HepG2 (cell line): ENCODE results near the gene SLC6A8. TPM values are rescaled to one million over a fixed set of nuclear protein-coding genes. Genes with fewer than 3 reads are reported as not detected.

Source experiments
- ARID4A ChIP-seq: sonication (generic); formaldehyde crosslinking; IDR thresholded peaks from 2 replicates; pipeline ENCODE4 v1.5.0; 2020; ENCODE audit warnings: mild to moderate bottlenecking, missing genetic modification reagents, borderline replicate concordance
- ATF4 ChIP-seq, 2 experiments: fragments of 450-650 bp in 1 of 2; sonication (generic) in 1 of 2; formaldehyde crosslinking; IDR thresholded peaks; 2 replicates each; pipeline versions ENCODE4 v1.5.0 to v1.8.0; 2020 to 2022; ENCODE audit warnings: mild to moderate bottlenecking in 1 of 2, missing genetic modification reagents in 1 of 2
- CREM ChIP-seq, 2 experiments: sonication (generic) in 1 of 2; formaldehyde crosslinking in 1 of 2; IDR thresholded peaks; 2 replicates each; pipeline versions ENCODE4 v1.4.0 to v1.6.1; 2016 to 2020; ENCODE audit warnings: antibody characterized with exemption in 1 of 2, mild to moderate bottlenecking in 1 of 2, missing genetic modification reagents in 1 of 2
- HNRNPUL1 ChIP-seq: fragments of 200-400 bp; formaldehyde crosslinking; IDR thresholded peaks from 2 replicates; pipeline ENCODE4 v1.6.1; 2017; ENCODE audit warnings: low read depth, mild to moderate bottlenecking, low read length, moderate library complexity
- MTA1 ChIP-seq: sonication (generic); formaldehyde crosslinking; IDR thresholded peaks from 2 replicates; pipeline ENCODE4 v1.4.0; 2020; ENCODE audit warnings: missing genetic modification reagents, mild to moderate bottlenecking, borderline replicate concordance
- THRA ChIP-seq: sonication (generic); formaldehyde crosslinking; IDR thresholded peaks from 2 replicates; pipeline ENCODE4 v1.4.0; 2020; ENCODE audit warnings: missing genetic modification reagents, borderline replicate concordance
- TIGD3 ChIP-seq: sonication (generic); formaldehyde crosslinking; IDR thresholded peaks from 2 replicates; pipeline ENCODE4 v1.5.1; 2020; ENCODE audit warnings: mild to moderate bottlenecking, missing genetic modification reagents, borderline replicate concordance
- ZBTB33 ChIP-seq: sonication (generic); formaldehyde crosslinking; IDR thresholded peaks from 2 replicates; pipeline ENCODE4 v1.4.0; 2020; ENCODE audit warnings: missing genetic modification reagents
- ZIK1 ChIP-seq: sonication (generic); formaldehyde crosslinking; IDR thresholded peaks from 2 replicates; pipeline ENCODE4 v1.5.0; 2020; ENCODE audit warnings: mild to moderate bottlenecking, low read depth, missing genetic modification reagents, borderline replicate concordance
- ZNF138 ChIP-seq: sonication (generic); formaldehyde crosslinking; IDR thresholded peaks from 2 replicates; pipeline ENCODE4 v1.5.0; 2020; ENCODE audit warnings: mild to moderate bottlenecking, low read depth, missing genetic modification reagents
- ZNF235 ChIP-seq: sonication (generic); formaldehyde crosslinking; IDR thresholded peaks from 2 replicates; pipeline ENCODE4 v1.8.1; 2023; ENCODE audit warnings: mild to moderate bottlenecking, missing genetic modification reagents, borderline replicate concordance
- ZNF687 ChIP-seq: sonication (generic); formaldehyde crosslinking; IDR thresholded peaks from 2 replicates; pipeline ENCODE4 v1.5.1; 2020; ENCODE audit warnings: mild to moderate bottlenecking, missing genetic modification reagents, moderate library complexity
- polyA plus RNA-seq, 8 experiments: library from polyadenylated mRNA; depleted of rRNA in 3 of 8; stranded (reverse) in 7 of 8; unstranded in 1 of 8; fragments of >200 nt; fragmentation: Illumina TruSeq in 4 of 8; extraction: Trizol in 4 of 8; gene quantifications; 2 replicates each; pipeline versions ENCODE4 v1.2.1 to v1.2.3, GENCODE V29; 2011 to 2016; ENCODE audit warnings: low read depth in 4 of 8, missing spikeins in 1 of 8, mixed read lengths in 1 of 8; ENCODE audit not compliant: insufficient read depth in 1 of 8
- total RNA-seq, 5 experiments: library from RNA; depleted of rRNA; stranded (reverse); fragments of >200 nt; fragmentation: Illumina TruSeq; extraction: Trizol; gene quantifications; 2 replicates each; pipeline ENCODE4 v1.2.3, GENCODE V29; 2016; ENCODE audit warnings: low read depth in 1 of 5

SLC6A8 gene
- total and polyA plus RNA-seq, 2 of the 13 experiments (the other 11 are each of a cell fraction or from before 2014, with no cell fraction given) = 13.9 to 176 TPM

- TF ChIP-seq ZBTB33 (peak; percentile 76), HNRNPUL1 (no peak), MTA1 (CRISPR knock-in tag) (no peak), ZNF235 (CRISPR knock-in tag) (no peak), CREM (IDR thresholded peaks at IDR 0.05) (no peak), CREM (CRISPR knock-in tag; IDR thresholded peaks at IDR 0.05) (no peak), ZNF687 (CRISPR knock-in tag) (peak; percentile 56), ARID4A (CRISPR knock-in tag) (peak; percentile 36; the same call in 1 of the 2 replicates), ZIK1 (CRISPR knock-in tag) (no peak), ZNF138 (CRISPR knock-in tag) (no peak), ATF4 (CRISPR knock-in tag; IDR thresholded peaks at IDR 0.05) (no peak), THRA (CRISPR knock-in tag) (no peak), TIGD3 (CRISPR knock-in tag) (no peak)
Observed at GRCh38 chrX:153708415-153708814, 20.7 kb downstream of the SLC6A8 start (continued).
